BJ (cell line): ENCODE results near the gene DPP9. TPM values are rescaled to one million over a fixed set of nuclear protein-coding genes. Genes with fewer than 3 reads are reported as not detected.

Experiments
- CTCF ChIA-PET: fragments of 350-600 bp; formaldehyde crosslinking; extraction: SDS; loops from one replicate; lab custom pipeline; 2021; ENCODE audit warnings: antibody characterized with exemption, inconsistent platforms; lab: Yijun Ruan, JAX
- POLR2A ChIA-PET: fragments of 300-600 bp; sonication (Branson Sonifier 250); formaldehyde crosslinking; extraction: SDS; loops from one replicate; lab custom pipeline; 2021; ENCODE audit warnings: antibody characterized with exemption; lab: Charles Lee
- DNase-seq: peaks from one replicate; pipeline ENCODE4 v3.0.0-alpha.2; 2011; ENCODE audit warnings: low read depth
- H3K27me3 ChIP-seq: 2 replicates; pipeline ENCODE4 v1.6.0; 2011; ENCODE audit warnings: low read length; ENCODE audit not compliant: control insufficient read depth, insufficient read depth
- H3K36me3 ChIP-seq: 2 replicates; pipeline ENCODE4 v1.5.1; 2011; ENCODE audit warnings: low read length; ENCODE audit not compliant: control insufficient read depth, insufficient read depth
- H3K4me3 ChIP-seq: 2 replicates; pipeline ENCODE4 v1.5.1; 2011; ENCODE audit warnings: low read depth, mild to moderate bottlenecking, control low read depth, low read length
- CTCF ChIP-seq: IDR thresholded peaks from 2 replicates; pipeline ENCODE4 v1.5.1; 2011; ENCODE audit warnings: low read depth, mild to moderate bottlenecking, control low read depth, inconsistent platforms, low read length, moderate library complexity; ENCODE audit not compliant: insufficient read depth
- polyA plus RNA-seq: library from polyadenylated mRNA; depleted of rRNA; stranded (reverse); fragments of >200 nt; gene quantifications from 2 replicates; pipeline ENCODE4 v1.2.3, GENCODE V29; 2011

Gene DPP9
- polyA plus RNA-seq, 1 experiment: 12.3 TPM

GRCh38 chr19:4730740-4731171, 7.1 kb upstream of the DPP9 start:
- Histone ChIP-seq H3K36me3 (no peaks in the 10 kb centered on the region), H3K4me3 (no peak overlapping the region), H3K27me3 (no peaks in the 10 kb centered on the region; the same call in 1 of the 2 replicates)
- no peak for DNase-seq
- ChIA-PET POLR2A (no interaction called here), CTCF (interaction anchor here (0.9 to 5.5 kb wide), 3 partner anchors 59 to 78 kb away, joined by 4 to 141 read pairs (median 9); partner anchors contain the start of gene FEM1A)
- TF ChIP-seq CTCF: peak; percentile 56

- DNase-seq: no peak
- POLR2A ChIA-PET: no interaction called here
- TF ChIP-seq CTCF: no peak
- CTCF ChIA-PET: interaction anchor here (0.6 to 5.5 kb wide), 6 partner anchors 9 to 302 kb away, joined by 3 to 141 read pairs (median 4); partner anchors contain the start of gene FEM1A
- no peaks in the 10 kb centered on the region; the same call in 1 of the 2 replicates for H3K27me3 ChIP-seq
- H3K4me3 ChIP-seq: no peak overlapping the region
- H3K36me3 ChIP-seq: no peaks in the 10 kb centered on the region
These were observed 5.2 kb upstream of the DPP9 start for GRCh38 chr19:4728871-4729270.

GRCh38 chr19:4722671-4723594, 709 bp downstream of the DPP9 start:
- Histone ChIP-seq H3K27me3 (no peaks in the 10 kb centered on the region), H3K4me3 (peak overlapping the region; percentile 60), H3K36me3 (peaks cover 17% of the 10 kb centered on the region)
- ChIA-PET POLR2A (no interaction called here), CTCF (interaction anchor here (0.8 to 5.6 kb wide), 3 partner anchors 10 to 68 kb away, joined by 3 to 37 read pairs (median 3); partner anchors contain the start of gene FEM1A)
- DNase-seq: no peak
- no peak for TF ChIP-seq CTCF

GRCh38 chr19:4721196-4721595, 2.4 kb downstream of the DPP9 start:
- TF ChIP-seq CTCF: no peak
- Histone ChIP-seq H3K4me3 (no peak overlapping the region), H3K36me3 (peaks cover 22% of the 10 kb centered on the region), H3K27me3 (no peaks in the 10 kb centered on the region)
- CTCF ChIA-PET: interaction anchor here (0.7 to 5.6 kb wide), 3 partner anchors 16 to 70 kb away, joined by 3 to 37 read pairs (median 4); partner anchors contain the start of gene FEM1A
- POLR2A ChIA-PET: no interaction called here
- DNase-seq: no peak

GRCh38 chr19:4720037-4720700, 3.5 kb downstream of the DPP9 start:
- CTCF ChIA-PET: no interaction called here

More at GRCh38 chr19:4720037-4720700, 3.5 kb downstream of the DPP9 start:
- Histone ChIP-seq H3K27me3 (no peaks in the 10 kb centered on the region), H3K4me3 (no peak overlapping the region), H3K36me3 (peaks cover 30% of the 10 kb centered on the region)
- no peak for TF ChIP-seq CTCF
- no peak for DNase-seq
- POLR2A ChIA-PET: no interaction called here
